Measurements from ENCODE around the gene TROAP. TPM values are rescaled to one million over a fixed set of nuclear protein-coding genes. Genes with fewer than 3 reads are reported as not detected.
"Not testable (repeated sequence)": the region's sequence is repeated elsewhere in the genome, so short reads cannot be mapped to it uniquely, and the experiment has no call there.

TROAP gene
- total RNA-seq, 1 experiment from 2014 or later = 39.8 TPM

DNA sequence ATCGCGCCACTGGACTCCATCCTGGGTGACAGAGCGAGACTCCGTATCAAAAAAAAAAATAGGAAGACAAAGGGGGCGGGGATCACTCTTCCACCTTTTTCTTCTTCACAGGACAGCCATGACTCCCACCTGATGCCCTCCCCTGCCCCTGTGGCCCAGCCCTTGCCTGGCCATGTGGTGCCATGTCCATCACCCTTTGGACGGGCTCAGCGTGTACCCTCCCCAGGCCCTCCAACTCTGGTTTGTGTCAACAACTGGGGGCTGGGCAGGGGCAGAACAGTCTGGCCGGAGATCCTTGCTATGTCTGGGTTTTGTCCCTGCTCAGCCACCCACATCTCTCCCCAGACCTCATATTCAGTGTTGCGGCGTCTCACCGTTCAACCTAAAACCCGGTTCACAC, 5.8 kb downstream of the TROAP start:
- no peak for DNase-seq (ENCODE audit: low spot score)

DNA sequence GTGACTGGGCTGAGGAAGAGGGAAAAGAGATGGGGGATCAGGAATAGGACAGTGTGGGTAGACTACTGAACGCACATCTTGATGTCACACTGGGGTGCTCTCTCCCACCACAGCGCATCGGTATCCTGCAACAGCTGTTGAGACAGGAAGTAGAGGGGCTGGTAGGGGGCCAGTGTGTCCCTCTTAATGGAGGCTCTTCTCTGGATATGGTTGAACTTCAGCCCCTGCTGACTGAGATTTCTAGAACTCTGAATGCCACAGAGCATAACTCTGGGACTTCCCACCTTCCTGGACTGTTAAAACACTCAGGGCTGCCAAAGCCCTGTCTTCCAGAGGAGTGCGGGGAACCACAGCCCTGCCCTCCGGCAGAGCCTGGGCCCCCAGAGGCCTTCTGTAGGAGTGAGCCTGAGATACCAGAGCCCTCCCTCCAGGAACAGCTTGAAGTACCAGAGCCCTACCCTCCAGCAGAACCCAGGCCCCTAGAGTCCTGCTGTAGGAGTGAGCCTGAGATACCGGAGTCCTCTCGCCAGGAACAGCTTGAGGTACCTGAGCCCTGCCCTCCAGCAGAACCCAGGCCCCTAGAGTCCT, 7.1 kb downstream of the TROAP start:
- no peak for DNase-seq (ENCODE audit: low spot score)

DNA sequence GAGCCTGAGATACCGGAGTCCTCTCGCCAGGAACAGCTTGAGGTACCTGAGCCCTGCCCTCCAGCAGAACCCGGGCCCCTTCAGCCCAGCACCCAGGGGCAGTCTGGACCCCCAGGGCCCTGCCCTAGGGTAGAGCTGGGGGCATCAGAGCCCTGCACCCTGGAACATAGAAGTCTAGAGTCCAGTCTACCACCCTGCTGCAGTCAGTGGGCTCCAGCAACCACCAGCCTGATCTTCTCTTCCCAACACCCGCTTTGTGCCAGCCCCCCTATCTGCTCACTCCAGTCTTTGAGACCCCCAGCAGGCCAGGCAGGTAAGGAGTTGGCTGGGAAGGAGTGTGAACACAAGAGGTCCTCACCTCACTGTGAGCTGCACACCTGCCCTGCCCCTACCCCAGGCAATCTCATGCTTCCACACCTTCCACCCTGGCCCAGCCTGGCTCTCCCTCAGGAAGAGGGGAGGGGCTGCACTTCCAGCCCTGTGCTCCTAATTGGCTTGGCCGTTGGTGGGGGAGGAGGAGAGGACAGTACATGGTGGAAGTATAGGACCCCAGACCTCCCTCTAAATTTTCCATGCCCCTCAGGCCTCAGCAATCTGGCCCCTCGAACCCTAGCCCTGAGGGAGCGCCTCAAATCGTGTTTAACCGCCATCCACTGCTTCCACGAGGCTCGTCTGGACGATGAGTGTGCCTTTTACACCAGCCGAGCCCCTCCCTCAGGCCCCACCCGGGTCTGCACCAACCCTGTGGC, 7.8 kb downstream of the TROAP start:
- DNase-seq (ENCODE audit: low spot score) = no peak

DNA sequence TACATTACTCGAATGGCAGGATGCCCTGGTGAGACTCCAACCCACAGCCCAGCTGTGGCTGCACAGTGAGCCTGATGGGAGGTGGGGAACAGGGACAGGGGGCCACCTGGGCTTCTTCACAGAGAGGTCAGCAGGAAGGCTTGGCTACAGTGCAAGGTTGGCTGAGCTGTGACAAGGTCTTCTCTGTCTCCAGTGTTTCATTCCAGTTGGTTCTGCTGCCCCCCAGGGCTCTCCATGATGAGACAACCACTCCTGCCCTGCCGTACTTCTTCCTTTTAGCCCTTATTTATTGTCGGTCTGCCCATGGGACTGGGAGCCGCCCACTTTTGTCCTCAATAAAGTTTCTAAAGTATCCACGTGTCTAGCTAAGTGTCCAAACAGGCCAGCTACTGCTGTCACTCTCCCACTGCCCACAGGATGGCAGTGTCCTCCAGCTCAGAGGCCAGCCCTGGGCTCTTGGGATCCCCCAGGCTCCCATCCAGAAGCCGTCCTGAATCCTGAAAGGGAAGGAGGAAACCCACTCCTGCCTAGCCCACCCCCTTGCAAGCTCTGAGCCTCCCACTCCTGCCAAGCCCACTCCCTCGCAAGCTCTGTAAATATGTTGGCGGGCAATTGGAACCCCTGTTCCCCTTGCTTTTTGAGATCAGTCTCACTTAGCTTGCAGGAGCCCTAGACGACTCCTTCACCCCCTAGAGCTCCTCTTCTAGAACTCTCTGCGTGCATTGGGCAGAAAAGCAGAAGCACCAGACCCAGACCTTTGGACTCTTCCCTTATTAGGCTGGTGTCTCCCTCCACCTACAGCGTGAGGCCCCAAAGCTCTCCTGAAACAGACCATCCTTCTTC, 8.5 kb downstream of the TROAP start:
- peak; percentile 56 for DNase-seq (ENCODE audit: low spot score)

DNA sequence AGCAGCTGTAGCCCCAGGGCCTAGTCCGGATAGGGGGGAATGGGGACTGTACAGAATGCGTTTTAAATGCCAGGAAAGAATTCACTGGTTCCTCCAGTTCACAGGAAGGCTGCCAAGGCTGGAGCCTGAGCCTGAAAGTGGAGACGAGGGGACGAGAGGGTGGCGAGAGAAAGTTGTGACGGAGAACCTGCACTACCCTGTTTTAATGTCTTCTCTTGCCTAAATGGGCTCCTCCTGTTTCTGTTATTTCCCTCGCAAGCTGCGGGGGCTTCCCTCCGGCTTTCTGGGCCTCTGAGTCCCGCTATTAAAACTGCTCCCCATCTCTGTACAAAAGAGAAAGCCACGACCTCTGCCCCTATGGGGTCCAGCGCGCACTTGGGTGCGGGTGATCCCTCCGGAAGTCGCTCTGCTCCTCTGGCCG, 9.4 kb downstream of the TROAP start:
- no peak for DNase-seq (ENCODE audit: low spot score)

DNA sequence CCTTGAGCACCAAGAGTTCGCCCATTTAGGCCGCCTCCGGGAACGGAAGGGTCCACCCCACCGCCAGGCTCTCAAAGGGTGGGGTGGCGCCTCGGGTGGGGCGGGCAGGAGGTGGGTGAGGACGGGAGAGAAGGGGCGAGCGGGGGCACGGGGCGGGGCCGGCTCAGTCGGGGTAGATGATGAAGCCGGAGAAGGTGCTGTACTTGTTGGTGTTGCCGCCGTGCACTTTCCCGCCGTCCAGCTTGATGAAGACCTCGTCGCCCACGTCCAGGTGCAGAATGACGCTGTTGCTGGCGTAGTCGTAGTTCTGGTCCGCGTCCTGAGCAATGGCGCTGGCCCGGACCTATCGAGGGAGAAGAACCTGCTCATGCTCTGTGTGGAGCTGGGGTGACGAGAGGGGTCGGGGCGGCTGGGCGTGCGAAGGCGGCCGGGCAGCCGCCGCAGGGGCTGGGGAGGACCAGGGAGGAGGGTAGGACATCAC, 9.9 kb downstream of the TROAP start:
- DNase-seq (ENCODE audit: low spot score) = no peak

DNA sequence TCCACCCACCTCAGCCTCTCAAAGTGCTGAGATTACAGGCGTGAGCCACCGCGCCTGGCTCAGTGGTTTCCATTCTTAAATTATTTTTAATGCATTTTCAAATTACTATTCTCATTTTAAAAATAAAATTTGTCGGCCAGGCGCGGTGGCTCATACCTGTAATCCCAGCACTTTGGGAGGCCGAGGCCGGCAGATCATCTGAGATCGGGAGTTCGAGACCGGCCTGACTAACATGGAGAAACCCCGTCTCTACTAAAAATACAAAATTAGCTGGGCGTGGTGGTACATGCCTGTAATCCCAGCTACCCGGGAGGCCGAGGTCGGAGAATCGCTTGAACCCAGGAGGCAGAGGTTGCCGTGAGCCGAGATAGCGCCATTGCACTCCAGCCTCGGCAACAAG, 10.7 kb downstream of the TROAP start:
- not testable (repeated sequence) for DNase-seq (ENCODE audit: low spot score)

DNA sequence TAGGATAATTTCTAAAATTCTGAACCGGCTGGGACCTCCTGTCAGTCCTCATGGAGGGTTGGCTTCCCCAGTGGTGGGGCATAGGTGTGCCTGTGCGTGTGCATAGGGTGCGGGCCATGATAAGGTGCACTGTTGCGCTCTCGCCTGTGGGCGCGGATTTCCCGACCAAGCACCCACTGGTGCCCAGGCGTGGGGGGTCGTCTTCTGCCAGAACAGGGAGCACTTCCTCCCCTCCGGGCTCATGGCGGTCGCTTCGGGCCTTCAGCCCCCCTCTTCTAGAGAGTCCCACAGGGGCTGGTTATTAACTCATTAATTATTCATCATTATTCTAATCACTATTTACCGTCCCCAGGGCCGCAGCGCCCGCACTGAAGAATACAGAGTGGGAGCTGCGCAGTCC, 11.2 kb downstream of the TROAP start:
- no peak for DNase-seq (ENCODE audit: low spot score)

DNA sequence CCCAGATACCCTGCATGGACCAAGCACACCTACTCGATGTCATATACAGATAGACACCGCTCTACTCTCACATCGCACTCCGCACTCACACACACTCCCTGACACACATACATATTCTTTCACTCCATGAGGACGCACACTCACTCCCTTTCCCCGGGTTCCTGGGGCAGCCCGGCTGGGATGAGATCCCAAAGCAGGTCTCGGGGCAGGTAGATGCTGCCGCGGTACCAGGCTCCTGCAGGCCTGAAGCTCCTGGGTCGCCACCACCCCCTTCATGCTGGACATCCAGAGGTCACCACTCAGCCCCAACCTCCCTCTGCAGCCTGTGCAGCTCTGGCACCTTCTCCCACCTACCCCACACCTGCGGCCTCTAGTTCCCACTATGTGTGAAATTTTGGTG, 11.6 kb downstream of the TROAP start:
- no peak for DNase-seq (ENCODE audit: low spot score)

DNA sequence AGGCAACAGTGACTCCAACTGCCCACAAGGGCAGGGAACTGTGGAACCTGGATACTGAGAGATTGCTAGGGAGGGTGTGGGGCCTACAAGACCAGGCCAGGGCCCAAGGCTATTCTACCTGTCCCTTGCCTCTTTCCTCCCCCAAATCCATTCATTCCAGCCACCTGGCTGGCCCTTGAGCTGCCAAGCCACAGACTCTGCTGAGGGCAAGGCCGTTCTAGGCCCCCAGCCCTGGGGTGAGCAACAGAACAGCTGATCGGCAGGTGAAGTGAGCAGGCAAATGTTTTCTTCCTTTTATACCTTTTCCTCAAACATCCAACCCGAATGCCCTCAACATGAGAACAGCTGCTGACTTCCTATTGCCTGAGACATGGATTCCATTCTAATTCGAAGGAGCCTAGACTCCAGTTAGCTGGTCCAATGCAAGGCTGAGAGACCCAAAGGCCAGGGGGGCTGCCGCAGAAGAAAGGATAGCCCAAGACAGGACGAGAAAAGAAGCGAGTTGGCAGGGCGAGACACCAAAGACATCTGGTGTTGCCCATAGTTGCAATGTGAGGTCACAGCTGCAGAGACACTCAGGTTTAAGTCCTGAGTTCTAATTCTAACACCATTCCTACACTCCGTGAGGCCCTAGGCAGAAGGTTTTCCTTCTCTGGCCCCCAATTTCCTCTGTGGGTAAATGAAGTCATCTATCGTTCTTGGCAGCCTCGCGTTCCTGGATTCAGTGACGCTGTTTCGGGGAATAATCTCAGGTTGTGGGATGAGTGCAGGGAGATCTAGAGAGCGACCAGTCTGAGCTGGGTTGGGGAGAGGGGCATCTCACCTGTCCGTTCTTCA, 12.3 kb downstream of the TROAP start:
- DNase-seq (ENCODE audit: low spot score) = no peak

DNA sequence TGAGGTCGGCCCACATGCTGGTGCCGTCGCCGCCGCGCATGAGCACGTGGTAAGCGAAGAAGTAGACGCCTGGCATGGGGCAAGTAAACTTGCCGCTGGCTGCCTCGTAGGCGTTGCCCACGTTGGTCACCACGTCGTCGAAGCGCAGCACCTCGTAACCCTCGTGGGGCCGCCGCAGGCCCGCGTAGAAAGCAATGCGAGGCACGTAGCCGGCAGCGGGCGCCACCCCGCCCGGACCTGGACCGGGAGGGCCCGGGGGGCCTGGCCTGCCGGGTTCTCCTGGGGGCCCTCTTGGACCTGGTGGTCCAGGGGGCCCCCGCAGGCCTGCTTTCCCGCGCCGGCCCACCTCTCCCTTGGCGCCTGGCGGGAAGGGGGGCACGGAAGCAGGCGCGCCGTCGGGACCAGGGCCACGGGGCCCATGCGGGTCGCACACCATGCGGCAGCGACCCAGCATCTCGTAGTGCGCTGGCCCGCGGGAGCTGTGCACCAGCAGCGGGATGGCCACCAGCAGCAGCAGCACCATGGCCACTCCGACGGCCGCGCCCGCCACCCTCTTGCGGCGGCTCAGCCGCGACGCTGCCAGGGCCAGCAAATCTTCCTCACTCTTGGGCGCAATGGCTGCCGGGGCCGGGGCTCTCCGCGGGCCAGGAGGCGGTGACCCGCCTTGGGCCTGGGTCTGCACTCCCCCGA, 13.0 kb downstream of the TROAP start:
- no peak for DNase-seq (ENCODE audit: low spot score)

DNA sequence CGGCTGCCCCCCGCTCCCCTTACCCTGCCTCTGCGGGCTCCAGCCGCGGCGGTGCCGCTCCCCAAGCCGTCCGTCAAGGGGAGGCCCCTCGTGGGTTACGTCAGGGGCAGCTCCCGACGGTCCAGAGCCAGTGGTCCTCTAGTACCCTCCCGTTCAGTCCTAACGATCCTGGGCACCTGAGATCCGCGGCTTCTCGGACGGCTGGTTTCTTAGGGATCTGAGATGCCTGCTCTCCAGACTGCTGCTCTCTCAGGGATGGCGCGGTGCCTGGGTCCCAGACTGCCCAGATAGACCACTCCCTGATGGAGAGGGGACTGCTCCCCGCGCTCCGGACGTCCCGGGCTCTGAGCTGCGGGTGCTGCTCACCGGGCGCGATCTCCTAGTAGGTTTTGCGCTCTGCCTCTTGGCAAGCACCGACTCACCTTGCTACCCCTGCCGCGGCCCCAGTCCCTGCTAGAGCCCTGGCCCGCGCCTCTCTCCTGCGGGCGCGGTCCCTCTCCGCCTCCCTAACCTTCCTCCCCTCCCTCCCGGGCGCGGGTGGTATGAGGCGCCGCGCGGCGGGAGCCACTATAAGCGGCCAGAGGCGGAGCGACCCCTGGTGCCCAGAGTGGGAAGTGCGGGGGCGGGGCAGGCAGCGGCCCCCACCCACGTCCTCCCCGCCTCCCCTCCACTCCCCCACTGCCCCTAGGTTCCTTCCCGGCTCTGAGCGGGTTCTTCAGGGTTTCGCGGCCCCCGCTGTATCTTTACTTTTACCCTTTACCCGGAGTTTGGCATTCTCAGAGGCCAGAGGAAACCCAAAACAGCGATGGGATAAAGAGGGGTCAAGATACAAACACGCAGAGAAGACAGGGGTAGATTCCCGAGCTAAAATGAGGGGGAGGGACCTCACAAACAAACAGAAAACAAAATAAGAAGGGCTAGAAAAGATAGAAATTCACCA, 13.9 kb downstream of the TROAP start, which contains the start of gene C1QL4:
TSS of gene C1QL4 (minus strand) at position 544 of the 940 bp plus-strand sequence. CDS start 711 bp downstream, outside the sequence.
- peak; percentile 48 for DNase-seq (ENCODE audit: low spot score)

DNA sequence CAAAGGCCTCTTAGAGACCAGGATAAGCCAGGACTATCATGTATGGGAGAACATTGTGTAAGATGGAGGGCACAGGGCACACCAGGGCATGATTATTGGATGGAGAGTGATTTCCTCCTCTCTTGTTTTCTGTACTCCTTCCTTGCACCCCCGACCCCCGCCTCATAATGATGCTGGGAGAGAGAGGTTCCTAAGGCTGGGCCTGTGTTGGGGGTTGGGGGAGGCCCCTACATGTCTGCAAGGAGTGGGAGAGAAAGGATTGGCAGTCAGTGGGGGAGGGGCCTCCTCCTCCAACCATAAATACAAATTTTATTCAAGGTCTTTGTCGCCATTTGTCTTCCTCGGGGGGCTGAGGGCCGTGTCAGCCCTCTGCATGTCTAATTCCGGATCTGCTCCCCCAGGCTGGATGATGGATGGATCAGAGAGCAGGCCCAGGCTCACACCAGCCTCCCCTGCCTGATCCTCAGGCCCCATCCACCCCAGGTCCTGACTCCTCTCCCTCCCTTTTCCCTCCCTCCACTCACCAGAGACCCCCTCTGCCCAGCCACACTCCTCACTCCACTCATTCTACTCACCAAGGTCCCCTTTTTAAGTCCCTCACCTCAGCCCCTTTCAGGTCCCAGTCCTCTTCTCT, 15.9 kb downstream of the TROAP start:
- no peak for DNase-seq (ENCODE audit: low spot score)

DNA sequence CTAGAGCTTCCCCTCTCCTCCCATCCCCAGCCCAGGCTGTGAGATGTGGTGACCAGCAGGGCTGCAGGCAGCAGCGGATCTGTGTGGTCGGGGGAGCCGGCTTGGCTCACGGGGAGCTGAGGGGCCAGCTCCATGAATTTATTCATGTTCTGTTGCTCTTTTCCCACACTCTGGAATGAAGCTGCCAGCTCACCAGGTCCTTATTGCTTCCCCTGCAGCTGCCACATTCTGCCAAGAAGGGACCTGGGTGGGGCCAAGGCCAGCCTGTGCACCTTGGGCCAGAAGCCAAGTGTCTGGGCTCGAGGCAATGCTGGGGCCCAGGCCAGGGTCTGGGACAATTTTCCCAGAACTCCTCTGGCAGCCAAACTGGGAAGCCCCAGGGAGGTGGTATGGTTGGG, 16.4 kb downstream of the TROAP start:
- peak; percentile 29 for DNase-seq (ENCODE audit: low spot score)

DNA sequence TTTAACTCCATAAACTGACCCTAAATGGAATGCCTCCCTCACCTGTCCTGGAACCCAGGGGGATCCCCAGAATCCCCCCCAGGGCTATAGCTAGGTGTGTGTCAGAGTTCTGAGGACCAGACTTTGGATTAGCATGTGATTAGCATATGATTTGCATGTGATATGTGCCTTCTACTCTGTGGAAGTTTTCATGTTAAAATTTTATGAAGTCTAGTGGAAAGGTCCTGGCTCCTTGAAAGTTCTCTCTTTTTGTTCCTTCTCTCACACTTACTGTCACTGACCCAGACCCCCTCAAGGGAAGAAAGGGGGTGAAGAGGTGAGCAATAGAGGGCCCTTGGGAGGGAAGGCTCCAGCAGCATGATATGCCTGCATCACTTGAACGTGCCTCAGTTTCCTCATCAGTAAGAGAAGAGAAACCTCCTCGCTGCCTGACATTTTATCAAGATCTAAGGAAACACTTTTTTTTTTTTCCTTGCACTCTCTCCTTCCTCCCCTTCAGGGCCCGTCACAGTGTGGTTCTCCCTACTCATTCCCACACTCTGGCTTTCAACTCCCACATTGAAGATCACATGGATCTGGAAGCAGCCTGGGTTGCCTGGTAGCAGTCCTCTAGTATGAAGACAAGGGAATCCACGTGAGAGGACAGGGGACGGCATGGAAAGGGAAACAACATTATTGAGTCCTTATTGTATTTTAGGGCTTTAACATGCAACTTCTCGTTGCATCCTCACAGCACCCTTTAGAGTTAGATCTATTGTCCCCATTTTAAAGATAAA, 17.2 kb downstream of the TROAP start:
- DNase-seq (ENCODE audit: low spot score) = no peak

DNA sequence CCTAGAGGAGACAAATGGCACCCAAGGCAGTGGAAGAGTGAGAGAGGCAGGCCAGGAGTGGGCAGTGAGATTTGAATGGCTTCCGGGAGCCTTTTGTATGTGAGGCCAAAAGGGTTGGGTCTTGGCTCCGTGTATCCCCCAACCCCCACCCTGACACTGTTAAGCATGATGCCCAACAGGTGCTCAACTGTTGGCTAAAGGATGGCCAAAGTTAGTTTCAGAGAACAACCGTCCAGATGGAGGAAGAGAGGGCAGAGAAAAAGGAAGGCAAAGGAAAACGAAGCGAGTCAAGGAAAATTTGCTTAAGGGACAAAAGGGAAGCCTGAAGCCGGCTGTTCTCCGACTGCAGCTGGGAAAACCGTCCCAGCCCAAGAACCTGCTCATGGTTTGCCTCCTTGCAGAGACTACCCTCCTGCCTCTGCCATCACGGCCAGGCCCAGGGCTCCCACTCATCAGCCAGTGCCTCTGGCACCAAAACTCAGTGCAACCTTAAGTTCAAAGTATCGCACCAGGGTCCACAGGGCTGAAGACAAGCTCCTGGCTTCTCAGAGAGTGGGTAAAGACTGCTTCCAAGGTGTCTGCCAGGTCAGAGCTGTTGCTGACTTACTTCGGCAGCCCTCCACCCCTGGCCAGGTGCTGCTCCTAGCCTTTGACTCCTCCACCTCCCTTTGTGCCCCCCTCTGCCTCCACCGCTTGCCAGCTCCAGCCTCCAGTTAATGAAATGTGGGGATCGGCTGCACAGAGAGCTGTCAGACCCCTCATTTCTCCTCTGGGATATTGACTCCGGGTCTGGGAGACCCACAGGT, 18.1 kb downstream of the TROAP start:
- DNase-seq (ENCODE audit: low spot score) = no peak

DNA sequence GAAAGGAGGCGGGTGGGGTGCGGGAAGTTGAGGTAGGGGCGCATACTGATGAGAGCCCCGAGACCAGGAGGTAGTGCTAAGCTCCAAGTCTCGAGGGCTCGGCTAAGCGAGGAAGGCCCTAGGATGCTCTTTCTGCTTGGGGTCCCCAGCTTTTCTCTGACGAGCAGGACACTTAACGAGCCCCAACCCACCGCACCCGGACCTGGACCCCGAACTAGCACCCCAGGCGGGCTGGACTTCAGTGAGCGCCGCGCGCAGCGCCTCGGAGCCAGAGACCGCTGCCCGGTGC, 18.7 kb downstream of the TROAP start:
- no peak for DNase-seq (ENCODE audit: low spot score)
